Measurements from ENCODE around the gene MRPS23.

DNA sequence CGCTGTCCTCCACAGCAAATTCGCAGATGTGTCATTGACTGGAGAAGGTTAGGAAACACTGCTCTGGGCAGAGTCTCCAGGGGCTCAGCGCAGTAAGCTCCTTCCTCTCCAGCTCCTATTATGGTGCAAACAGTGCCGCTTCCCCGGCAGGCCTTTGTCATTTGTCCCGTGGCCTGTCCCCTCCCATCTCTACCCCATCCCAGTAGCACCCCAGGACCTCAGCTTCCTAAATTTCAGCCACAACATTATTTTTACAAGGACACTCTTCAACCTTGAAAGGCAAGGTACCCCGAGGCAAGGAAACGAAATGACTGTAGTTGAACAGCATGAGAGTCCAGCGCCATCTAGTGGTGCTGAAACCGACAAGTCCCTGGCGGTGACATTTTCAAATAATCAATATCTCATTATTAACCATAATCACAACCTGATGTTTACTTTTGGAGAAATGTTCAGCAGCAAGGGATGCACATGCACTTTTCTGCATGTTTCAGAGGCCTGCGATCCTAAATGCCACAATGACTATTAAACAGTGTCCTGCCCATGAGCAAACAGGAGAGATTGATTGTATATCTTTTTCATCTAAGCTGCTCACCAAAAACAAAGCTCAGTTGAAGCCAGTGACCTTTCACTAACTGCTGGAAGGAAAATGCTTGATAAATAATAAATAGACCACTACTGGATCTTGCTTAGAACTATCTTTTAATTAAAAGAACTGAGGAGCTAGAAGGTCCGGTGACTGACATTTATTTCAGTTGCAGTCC, 16.5 kb downstream of the MRPS23 start:
- peak; percentile 99 for TF ChIP-seq CTCF (IDR thresholded peaks at IDR 0.05)
- TF ChIP-seq EZH2phosphoT487 (IDR thresholded peaks at IDR 0.05) = no peak
- TF ChIP-seq EZH2 (IDR thresholded peaks at IDR 0.05) = no peak

Measured in neural progenitor cell (in vitro differentiated cells).